Activated CD8-positive, alpha-beta memory T cell treated with anti-CD3 and anti-CD28 coated beads, Interleukin-2, amount 10 ng/mL, durations not matched to agents 7 days and 5 days (primary cell): ENCODE data around the gene PLXDC1. TPM values are rescaled to one million over a fixed set of nuclear protein-coding genes. Genes with fewer than 3 reads are reported as not detected.

Experiments
- ATAC-seq: fragments of 150-1000 bp; cut with Tn5 transposase; one replicate; pipeline ENCODE4 v1.10.0; 2021; ENCODE audit warnings: moderate library complexity
- CTCF ChIA-PET: fragments of 350-600 bp; sonication (Branson Sonifier 250); formaldehyde crosslinking; loops from one replicate; lab custom pipeline; 2021; ENCODE audit warnings: antibody characterized with exemption; lab: Charles Lee
- DNase-seq: peaks from one replicate; pipeline ENCODE4 v3.0.0-alpha.2; 2020
- H3K27ac Mint-ChIP-seq: one replicate; pipeline ENCODE4 v1.8.0; 2021; ENCODE audit warnings: mild to moderate bottlenecking, mixed read lengths
- H3K27me3 Mint-ChIP-seq: one replicate; pipeline ENCODE4 v1.8.0; 2021; ENCODE audit warnings: mixed read lengths
- H3K36me3 Mint-ChIP-seq: one replicate; pipeline ENCODE4 v1.8.0; 2021; ENCODE audit warnings: mild to moderate bottlenecking, mixed read lengths
- H3K4me1 Mint-ChIP-seq: one replicate; pipeline ENCODE4 v1.8.0; 2021; ENCODE audit warnings: mixed read lengths
- H3K4me3 Mint-ChIP-seq: one replicate; pipeline ENCODE4 v1.8.0; 2021; ENCODE audit warnings: mild to moderate bottlenecking, moderate library complexity, mixed read lengths
- H3K9me3 Mint-ChIP-seq: one replicate; pipeline ENCODE4 v1.8.0; 2022; ENCODE audit warnings: low read depth, mixed read lengths
- total RNA-seq, 2 experiments: library from RNA; stranded (reverse); gene quantifications; one replicate each; pipeline ENCODE4 v1.2.3, GENCODE V29; 2021

Gene PLXDC1
- total RNA-seq, 2 experiments from 2014 or later = 1.2 to 9.0 TPM

- ATAC-seq (no peak), DNase-seq (no peak)
- Mint-ChIP-seq H3K27ac (no peak overlapping the region), H3K9me3 (no peaks in the 10 kb centered on the region), H3K4me3 (no peak overlapping the region), H3K4me1 (peaks cover 6% of the 10 kb centered on the region), H3K36me3 (no peaks in the 10 kb centered on the region), H3K27me3 (peaks cover 20% of the 10 kb centered on the region)
- CTCF ChIA-PET = interaction anchor here (3.8 to 23.8 kb wide), 2 partner anchors 25 to 163 kb away, joined by 25 to 516 read pairs; partner anchors contain the start of gene ARL5C
Measured at GRCh38 chr17:39146273-39146672, 5.2 kb downstream of the PLXDC1 start.

- no peak overlapping the region for H3K27ac Mint-ChIP-seq
- no peaks in the 10 kb centered on the region for H3K9me3 Mint-ChIP-seq
- ATAC-seq (no peak), DNase-seq (no peak)
- CTCF ChIA-PET = interaction anchor here (0.7 to 23.8 kb wide), 6 partner anchors 8 to 162 kb away, joined by 3 to 516 read pairs (median 8); partner anchors contain the start of gene ARL5C
- H3K4me3 Mint-ChIP-seq = no peak overlapping the region
- no peaks in the 10 kb centered on the region for H3K36me3 Mint-ChIP-seq
- H3K4me1 Mint-ChIP-seq = peaks cover under 1% of the 10 kb centered on the region
- H3K27me3 Mint-ChIP-seq = peaks cover 10% of the 10 kb centered on the region
Measured at GRCh38 chr17:39145143-39145542, 6.3 kb downstream of the PLXDC1 start.

DNA sequence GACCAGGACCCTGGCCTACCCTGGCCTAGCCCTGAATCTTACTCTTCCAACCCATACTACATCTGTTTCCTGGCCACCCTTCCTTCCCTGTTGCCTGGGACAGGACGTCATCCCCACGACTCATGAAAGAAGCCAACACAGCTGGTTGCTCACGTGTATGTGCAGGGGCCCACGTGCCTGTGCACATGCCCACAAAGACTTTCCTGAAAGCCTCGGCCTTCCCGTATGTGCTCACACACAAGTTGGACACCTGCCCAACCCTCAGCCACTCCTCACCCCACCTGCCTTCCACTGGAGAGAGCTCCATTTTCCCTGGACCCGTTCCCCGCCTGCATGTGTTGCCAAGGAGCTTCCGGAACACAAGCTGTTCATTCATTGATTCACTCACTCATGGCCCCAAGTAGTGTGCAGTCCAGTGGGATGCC lies 7.0 kb downstream of the PLXDC1 start:
- ATAC-seq (no peak), DNase-seq (no peak)
- CTCF ChIA-PET = interaction anchor here (0.7 to 1.6 kb wide), 4 partner anchors 9 to 91 kb away, joined by 3 to 11 read pairs (median 4); no protein-coding TSS in a partner anchor
- Mint-ChIP-seq H3K9me3 (no peaks in the 10 kb centered on the region), H3K36me3 (no peaks in the 10 kb centered on the region), H3K27me3 (peaks cover 3% of the 10 kb centered on the region), H3K4me1 (no peaks in the 10 kb centered on the region), H3K27ac (no peak overlapping the region), H3K4me3 (no peak overlapping the region)

- DNase-seq (no peak), ATAC-seq (no peak)
- no peak overlapping the region for H3K4me3 Mint-ChIP-seq
- H3K27ac Mint-ChIP-seq = no peak overlapping the region
- CTCF ChIA-PET = interaction anchor here (1.3 to 1.6 kb wide), 2 partner anchors 10 to 92 kb away, joined by 3 to 11 read pairs; no protein-coding TSS in a partner anchor
- H3K36me3 Mint-ChIP-seq = no peaks in the 10 kb centered on the region
- H3K4me1 Mint-ChIP-seq = no peaks in the 10 kb centered on the region
- H3K27me3 Mint-ChIP-seq = no peaks in the 10 kb centered on the region
- H3K9me3 Mint-ChIP-seq = no peaks in the 10 kb centered on the region
Measured at GRCh38 chr17:39143552-39144093, 7.8 kb downstream of the PLXDC1 start.

- Mint-ChIP-seq H3K27me3 (no peaks in the 10 kb centered on the region), H3K36me3 (no peaks in the 10 kb centered on the region), H3K4me3 (no peak overlapping the region), H3K9me3 (no peaks in the 10 kb centered on the region), H3K4me1 (no peaks in the 10 kb centered on the region), H3K27ac (no peak overlapping the region)
- DNase-seq (no peak), ATAC-seq (no peak)
- CTCF ChIA-PET = interaction anchor here (1.0 kb wide), 1 partner anchor 73 kb away, joined by 3 read pairs; no protein-coding TSS in a partner anchor
Measured at GRCh38 chr17:39141915-39142664, 9.3 kb downstream of the PLXDC1 start.

DNA sequence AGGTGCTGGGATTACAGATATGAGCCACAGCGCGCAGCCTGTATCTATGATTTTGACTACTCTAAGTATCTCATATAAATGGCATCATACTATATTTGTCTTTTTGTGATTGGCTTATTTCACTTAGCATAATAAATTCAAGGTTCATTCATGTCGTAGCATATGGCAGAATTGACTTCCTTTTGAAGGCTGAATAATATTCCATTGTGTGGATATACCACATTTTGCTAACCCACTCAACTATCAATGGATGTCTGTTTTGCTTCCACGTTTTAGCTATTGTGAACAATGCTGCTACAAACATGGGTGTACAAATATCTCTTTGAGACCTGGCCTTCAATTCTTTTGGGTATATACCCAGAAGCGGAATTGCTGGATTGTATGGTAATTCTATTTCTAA lies 10.1 kb downstream of the PLXDC1 start:
- Mint-ChIP-seq H3K4me3 (no peak overlapping the region), H3K27ac (no peak overlapping the region), H3K4me1 (no peaks in the 10 kb centered on the region), H3K36me3 (no peaks in the 10 kb centered on the region), H3K9me3 (no peaks in the 10 kb centered on the region), H3K27me3 (no peaks in the 10 kb centered on the region)
- CTCF ChIA-PET = interaction anchor here (1.0 kb wide), 1 partner anchor 73 kb away, joined by 3 read pairs; no protein-coding TSS in a partner anchor
- no peak for ATAC-seq
- no peak for DNase-seq

DNA sequence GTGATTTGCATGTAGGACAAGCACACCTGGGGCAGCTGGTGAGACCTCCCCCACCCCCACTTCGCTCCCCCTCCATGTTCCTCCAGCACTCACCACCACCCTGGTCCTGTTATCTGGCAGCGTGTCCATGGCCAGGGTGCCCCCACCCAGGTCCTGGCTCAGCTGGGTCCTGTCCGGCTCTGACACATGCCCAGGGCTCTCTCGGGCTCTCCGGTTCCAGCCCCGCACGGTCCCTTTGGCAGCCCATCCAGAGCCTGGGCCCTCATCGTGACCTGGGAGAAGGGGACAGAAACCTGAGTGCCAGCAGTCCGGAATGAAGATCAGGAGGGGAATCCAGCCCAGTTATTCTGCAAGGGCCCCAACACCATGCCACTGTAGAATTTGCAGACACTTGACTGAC lies 11.9 kb downstream of the PLXDC1 start:
- Mint-ChIP-seq H3K4me3 (no peak overlapping the region), H3K27me3 (no peaks in the 10 kb centered on the region), H3K9me3 (no peaks in the 10 kb centered on the region), H3K36me3 (no peaks in the 10 kb centered on the region), H3K4me1 (no peaks in the 10 kb centered on the region), H3K27ac (no peak overlapping the region)
- DNase-seq (no peak), ATAC-seq (no peak)
- CTCF ChIA-PET = interaction anchor here (1.1 to 1.2 kb wide), 2 partner anchors 13 to 156 kb away, joined by 3 to 4 read pairs; no protein-coding TSS in a partner anchor

GRCh38 chr17:39139161-39139511 lies 12.3 kb downstream of the PLXDC1 start:
- H3K27me3 Mint-ChIP-seq = no peaks in the 10 kb centered on the region
- H3K27ac Mint-ChIP-seq = no peak overlapping the region
- H3K4me3 Mint-ChIP-seq = no peak overlapping the region
- no peaks in the 10 kb centered on the region for H3K9me3 Mint-ChIP-seq
- no peak for DNase-seq
- no peaks in the 10 kb centered on the region for H3K36me3 Mint-ChIP-seq
- no peak for ATAC-seq
- no peaks in the 10 kb centered on the region for H3K4me1 Mint-ChIP-seq
- CTCF ChIA-PET = interaction anchor here (1.1 to 1.2 kb wide), 2 partner anchors 14 to 156 kb away, joined by 3 to 4 read pairs; no protein-coding TSS in a partner anchor

DNA sequence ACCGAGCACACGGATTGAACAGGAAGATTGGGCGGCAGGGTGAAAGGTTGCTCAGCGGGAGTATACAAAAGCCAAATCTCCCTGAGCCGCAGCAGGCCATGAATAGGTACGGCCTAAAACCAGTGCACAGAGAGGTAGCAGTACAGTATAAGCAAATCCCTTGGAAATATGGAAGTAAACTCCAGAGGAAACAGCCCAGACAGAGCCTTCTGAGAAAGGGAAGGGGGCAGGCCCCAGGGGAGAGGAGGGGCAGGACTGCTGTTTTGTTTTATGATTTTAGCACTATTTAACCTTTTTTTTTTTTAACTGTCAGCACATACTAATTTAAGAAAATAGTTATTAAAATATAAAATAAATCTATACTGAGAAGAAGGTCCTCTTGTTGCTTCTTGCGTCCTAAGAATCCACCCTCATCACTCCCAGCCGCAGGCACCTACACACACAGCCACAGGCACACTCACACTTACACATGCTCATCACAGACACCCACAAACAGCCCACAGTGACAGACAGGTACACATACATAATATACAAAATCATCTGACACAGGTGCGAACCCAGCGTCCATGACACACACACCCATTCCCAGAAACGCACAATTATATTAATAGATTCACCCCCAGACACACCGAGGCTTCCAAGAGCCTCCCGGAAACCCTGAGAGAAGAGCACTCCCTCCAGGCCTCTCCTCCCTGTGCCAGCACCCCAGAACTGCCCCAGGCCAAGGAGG lies 12.8 kb downstream of the PLXDC1 start:
- H3K4me3 Mint-ChIP-seq = no peak overlapping the region
- H3K36me3 Mint-ChIP-seq = no peaks in the 10 kb centered on the region
- no peaks in the 10 kb centered on the region for H3K27me3 Mint-ChIP-seq
- no peaks in the 10 kb centered on the region for H3K4me1 Mint-ChIP-seq
- no peak for DNase-seq
- ATAC-seq = no peak
- H3K9me3 Mint-ChIP-seq = no peaks in the 10 kb centered on the region
- CTCF ChIA-PET = interaction anchor here (0.7 to 1.2 kb wide), 2 partner anchors 72 to 155 kb away, joined by 3 to 4 read pairs; no protein-coding TSS in a partner anchor
- no peak overlapping the region for H3K27ac Mint-ChIP-seq

- ATAC-seq = no peak
- Mint-ChIP-seq H3K36me3 (no peaks in the 10 kb centered on the region), H3K4me1 (no peaks in the 10 kb centered on the region), H3K9me3 (no peaks in the 10 kb centered on the region), H3K27me3 (no peaks in the 10 kb centered on the region), H3K27ac (no peak overlapping the region), H3K4me3 (no peak overlapping the region)
- CTCF ChIA-PET = interaction anchor here (1.2 kb wide), 1 partner anchor 30 kb away, joined by 3 read pairs; no protein-coding TSS in a partner anchor
- no peak for DNase-seq
Measured at GRCh38 chr17:39134878-39135277, 16.6 kb downstream of the PLXDC1 start.

DNA sequence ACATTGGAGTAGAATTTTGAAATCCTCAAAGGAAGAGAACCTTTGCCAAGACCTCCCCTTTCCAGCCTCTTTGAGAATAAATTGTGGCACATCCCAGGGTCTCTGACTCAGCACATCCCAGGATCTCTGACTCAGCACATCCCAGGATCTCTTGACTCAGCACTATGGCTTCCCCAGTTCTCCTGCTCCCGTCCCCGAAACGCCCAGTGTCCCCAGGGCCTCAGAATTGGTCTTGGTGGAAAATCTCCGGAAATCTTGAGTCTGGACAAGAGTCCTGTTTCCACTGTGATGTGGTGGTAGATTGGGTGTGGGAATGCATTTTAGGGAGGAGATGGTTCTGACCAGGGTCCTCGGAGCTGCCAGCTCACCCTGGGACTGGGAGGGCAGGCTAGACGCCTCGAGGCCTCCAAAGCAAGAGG lies 19.2 kb downstream of the PLXDC1 start:
- Mint-ChIP-seq H3K27ac (no peak overlapping the region), H3K36me3 (no peaks in the 10 kb centered on the region), H3K9me3 (no peaks in the 10 kb centered on the region), H3K27me3 (no peaks in the 10 kb centered on the region), H3K4me3 (no peak overlapping the region), H3K4me1 (no peaks in the 10 kb centered on the region)
- no peak for ATAC-seq
- CTCF ChIA-PET = no interaction called here
- no peak for DNase-seq

DNA sequence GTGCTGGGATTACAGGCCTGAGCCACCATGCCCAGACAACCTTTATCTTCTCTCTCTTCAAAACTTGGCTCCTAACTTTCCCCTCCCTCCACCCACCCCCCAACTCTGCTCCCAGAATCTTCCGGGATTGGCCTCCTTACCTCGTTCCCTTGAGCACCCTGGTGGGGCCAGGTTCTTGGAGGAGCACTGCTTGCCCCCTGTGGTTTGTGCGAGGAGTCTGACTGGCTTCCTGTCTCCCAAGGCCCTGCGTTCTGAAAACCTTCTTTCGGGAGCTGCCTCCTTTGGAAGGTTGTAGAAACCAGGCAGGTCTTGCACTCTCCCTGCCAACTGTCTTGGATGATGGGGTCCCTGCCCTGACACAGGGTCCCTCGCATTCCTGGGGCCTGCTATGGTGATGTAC lies 19.8 kb downstream of the PLXDC1 start:
- no peaks in the 10 kb centered on the region for H3K27me3 Mint-ChIP-seq
- H3K27ac Mint-ChIP-seq = no peak overlapping the region
- H3K9me3 Mint-ChIP-seq = no peaks in the 10 kb centered on the region
- no peaks in the 10 kb centered on the region for H3K4me1 Mint-ChIP-seq
- DNase-seq = no peak
- ATAC-seq = no peak
- no peaks in the 10 kb centered on the region for H3K36me3 Mint-ChIP-seq
- CTCF ChIA-PET = no interaction called here
- no peak overlapping the region for H3K4me3 Mint-ChIP-seq

DNA sequence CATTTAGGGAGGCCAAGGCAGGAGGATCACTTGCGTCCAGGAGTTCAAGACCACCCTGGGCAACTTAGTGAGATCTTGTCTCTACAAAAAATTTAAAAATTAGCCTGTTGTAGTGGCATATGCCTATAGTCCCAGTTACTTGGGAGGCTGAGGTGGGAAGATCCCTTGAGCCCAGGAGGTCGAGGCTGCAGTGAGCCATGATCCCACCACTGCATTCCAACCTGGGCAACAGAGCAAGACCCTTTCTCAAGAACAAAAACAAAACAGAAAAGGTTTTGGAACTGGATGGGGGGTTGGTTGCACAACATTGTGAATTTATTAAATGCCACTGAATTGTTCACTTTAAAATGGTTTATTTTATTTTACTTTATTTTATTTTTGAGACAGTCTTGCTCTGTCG lies 21.2 kb downstream of the PLXDC1 start:
- Mint-ChIP-seq H3K4me3 (no peak overlapping the region), H3K4me1 (no peaks in the 10 kb centered on the region), H3K27me3 (no peaks in the 10 kb centered on the region), H3K36me3 (no peaks in the 10 kb centered on the region), H3K27ac (no peak overlapping the region), H3K9me3 (no peaks in the 10 kb centered on the region)
- ATAC-seq = no peak
- no peak for DNase-seq
- CTCF ChIA-PET = no interaction called here
